KBM-7 (cell line): ENCODE data around the gene SMPD4.
"Not testable (repeated sequence)": the region's sequence is repeated elsewhere in the genome, so short reads cannot be mapped to it uniquely, and the experiment has no call there.

ENCODE experiments used
- DNase-seq: peaks from one replicate; pipeline ENCODE4 v3.0.0-alpha.2; 2015
- in situ Hi-C: fragments of 300-500 bp; cut with MboI; formaldehyde crosslinking; loops from 2 replicates; pipeline ENCODE4 v1.14.3; 2020; ENCODE audit warnings: low sequenced_read_pairs, low pct_unique_long_range_greater_than_20kb, mixed read lengths

The SMPD4 gene

GRCh38 chr2:130150181-130151144, 30.9 kb downstream of the SMPD4 start:
- DNase-seq: no peak
- in situ Hi-C loops: loop anchor here (25.0 kb wide), 1 partner anchor 187 kb away; the partner anchor contains the start of gene IMP4

- in situ Hi-C loops: not testable (repeated sequence)
- peak; percentile 28 for DNase-seq
Measured at GRCh38 chr2:130148515-130148914, 32.9 kb downstream of the SMPD4 start.

DNA sequence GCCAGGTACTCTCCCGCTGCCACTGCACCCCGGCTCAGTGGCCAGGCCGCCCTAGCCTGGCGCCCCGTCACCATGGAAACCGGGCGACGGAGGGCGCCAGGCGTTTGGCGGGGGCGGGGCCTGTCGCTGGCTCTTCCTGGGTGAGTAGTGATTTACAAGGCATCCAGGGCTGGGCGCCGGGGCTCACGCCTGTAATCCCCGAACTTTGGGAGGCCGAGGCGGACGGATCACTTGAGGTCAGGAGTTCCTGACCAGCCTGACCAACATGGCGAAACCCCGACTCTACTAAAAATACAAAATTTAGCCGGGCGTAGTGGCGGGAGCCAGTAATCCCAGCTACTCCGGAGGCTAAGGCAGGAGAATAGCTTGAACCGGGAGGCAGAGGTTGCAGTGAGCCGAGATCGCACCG, 36.4 kb downstream of the SMPD4 start, which contains the start of gene CCDC74B:
CCDC74B (minus strand) TSS at position 107 of the 409 bp plus-strand sequence. CDS start 116 bp downstream, outside the sequence.
- in situ Hi-C loops, DNase-seq: not testable (repeated sequence)

- DNase-seq, in situ Hi-C loops: not testable (repeated sequence)
Measured at GRCh38 chr2:130143266-130144039, 37.9 kb downstream of the SMPD4 start.

DNA sequence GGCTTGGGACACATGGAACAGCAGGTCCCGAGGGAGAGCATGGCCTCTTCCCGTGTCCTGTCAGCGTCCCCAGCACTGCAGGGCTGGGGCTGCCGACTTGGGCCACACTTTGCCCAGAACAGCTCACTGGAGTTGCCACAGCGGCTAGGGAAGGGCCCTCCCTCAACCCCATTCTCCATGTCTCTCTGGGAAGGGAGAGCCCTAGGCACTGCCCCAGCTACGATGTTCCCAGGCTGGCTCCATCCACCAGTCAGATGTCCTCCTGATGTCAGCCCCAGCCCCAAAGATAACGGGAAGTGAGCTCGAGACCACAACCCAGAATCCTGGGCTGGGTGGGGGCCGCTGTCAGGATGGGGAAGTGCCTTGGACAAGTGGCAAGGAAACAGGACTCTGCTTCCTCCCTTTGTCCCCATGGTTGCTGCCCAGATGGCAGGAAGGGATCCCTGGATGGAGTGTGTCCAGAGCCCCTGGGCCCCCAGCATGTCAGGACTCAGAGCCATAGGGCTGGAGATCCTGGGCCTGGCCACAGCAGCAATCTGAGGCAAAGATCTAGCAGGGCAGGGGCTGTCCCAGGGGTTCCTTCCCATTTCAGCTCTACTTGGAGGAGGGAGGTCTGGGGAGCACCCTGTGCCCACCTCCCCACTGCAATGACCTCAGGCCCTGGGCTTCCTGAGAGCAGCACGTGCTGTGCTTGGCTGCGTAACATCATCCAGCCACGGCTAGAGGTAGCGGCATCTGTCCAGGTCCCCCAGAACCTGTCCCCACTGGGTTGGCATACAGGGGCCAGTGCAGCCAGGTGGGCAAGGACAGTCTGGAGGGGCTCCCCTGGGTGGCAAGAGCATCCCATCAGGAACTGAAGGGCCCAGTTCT, 38.8 kb downstream of the SMPD4 start:
- in situ Hi-C loops, DNase-seq: not testable (repeated sequence)

GRCh38 chr2:130141645-130142370, 39.6 kb downstream of the SMPD4 start:
- DNase-seq, in situ Hi-C loops: not testable (repeated sequence)

DNA sequence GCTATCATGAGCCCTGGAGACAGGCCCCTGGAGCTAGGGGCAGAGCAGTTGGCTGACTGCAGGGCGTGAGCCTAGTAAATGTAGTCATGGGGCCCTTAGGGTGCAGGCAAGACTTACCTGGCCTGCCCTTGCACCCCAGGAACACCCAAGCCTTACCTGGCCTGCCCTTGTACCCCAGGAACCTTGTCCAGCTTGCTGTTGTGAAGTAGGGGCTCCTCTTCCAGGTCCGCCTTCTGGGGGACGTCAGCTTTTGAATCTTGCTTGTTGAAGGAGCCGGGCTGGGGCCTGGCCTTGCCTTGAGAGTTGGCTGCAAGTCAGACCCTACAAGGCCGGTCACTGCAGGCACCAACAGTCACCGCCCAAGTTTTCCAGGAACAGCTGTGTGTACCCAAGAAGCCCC, 40.4 kb downstream of the SMPD4 start:
- DNase-seq, in situ Hi-C loops: not testable (repeated sequence)

DNA sequence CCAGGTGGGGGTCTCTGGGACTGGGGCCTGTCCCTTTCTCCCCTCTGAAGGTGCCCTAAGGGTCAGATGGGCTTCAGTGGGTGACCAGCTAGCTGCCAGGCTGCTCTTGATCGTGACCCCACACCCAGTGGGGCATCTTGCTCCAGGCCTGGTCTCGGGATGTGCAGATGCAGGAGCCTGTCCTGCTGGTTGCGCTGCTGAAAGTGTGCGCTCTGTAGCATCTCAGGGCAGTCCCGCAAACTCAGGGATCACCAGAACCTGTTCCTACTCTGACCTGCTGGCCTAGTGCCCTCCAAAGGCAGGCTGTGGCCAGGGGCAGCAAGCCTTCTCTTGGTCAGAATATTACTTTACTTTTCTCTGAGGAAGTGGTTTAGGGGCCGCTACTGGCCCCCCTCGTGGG, 40.9 kb downstream of the SMPD4 start:
- in situ Hi-C loops, DNase-seq: not testable (repeated sequence)

GRCh38 chr2:130139331-130140280, 41.8 kb downstream of the SMPD4 start:
- DNase-seq, in situ Hi-C loops: not testable (repeated sequence)

- in situ Hi-C loops, DNase-seq: not testable (repeated sequence)
Measured at GRCh38 chr2:130138841-130139251, 42.6 kb downstream of the SMPD4 start.

- in situ Hi-C loops: not testable (repeated sequence)
Measured at GRCh38 chr2:130138326-130138725, 43.1 kb downstream of the SMPD4 start.

GRCh38 chr2:130137118-130137517, 44.3 kb downstream of the SMPD4 start:
- in situ Hi-C loops, DNase-seq: not testable (repeated sequence)

More at GRCh38 chr2:130138326-130138725, 43.1 kb downstream of the SMPD4 start:
- DNase-seq: not testable (repeated sequence)

GRCh38 chr2:130136546-130136945, 44.9 kb downstream of the SMPD4 start:
- DNase-seq, in situ Hi-C loops: not testable (repeated sequence)

GRCh38 chr2:130135692-130136541, 45.5 kb downstream of the SMPD4 start:
- in situ Hi-C loops: no loop called here
- no peak for DNase-seq

DNA sequence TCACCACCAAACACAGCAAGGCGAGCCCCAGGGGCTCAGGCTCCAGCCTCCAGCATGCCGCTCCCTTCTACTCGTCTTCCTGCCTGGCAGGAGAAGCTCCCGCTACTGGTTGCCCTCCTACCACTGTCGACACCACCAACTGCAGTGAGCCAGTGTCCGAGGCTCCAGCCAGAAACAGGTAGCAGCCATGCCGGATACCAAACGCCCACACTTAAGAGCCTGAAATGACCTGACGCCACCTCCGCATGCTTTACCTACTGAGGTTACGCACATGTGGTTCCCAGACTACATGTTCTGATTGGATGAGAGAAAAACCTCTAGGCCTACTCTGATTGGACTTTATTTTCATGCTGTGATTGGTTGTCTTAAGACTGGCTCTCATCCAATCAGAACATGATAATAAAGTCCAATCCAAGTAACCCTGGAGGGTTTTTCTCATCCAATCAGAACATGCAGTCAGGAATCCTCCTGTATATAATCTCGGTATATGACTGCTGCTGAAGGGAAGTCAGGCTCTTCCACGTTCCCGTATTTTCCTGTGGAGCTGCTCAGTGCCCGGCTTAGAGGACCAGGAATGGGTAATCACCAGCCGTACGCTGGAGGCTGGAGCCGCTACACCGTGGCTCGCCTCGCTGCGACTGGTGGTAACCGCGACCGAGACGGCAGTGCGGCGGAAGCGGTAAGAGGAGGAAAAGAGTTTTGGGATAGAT, 52.1 kb downstream of the SMPD4 start, which contains the start of gene POTEF:
POTEF (minus strand) TSS at position 103 of the 710 bp plus-strand sequence. CDS start 8,707 bp downstream, outside the sequence.
- in situ Hi-C loops, DNase-seq: not testable (repeated sequence)
